ENCODE measurements around the gene TDRD9.

The TDRD9 gene

DNA sequence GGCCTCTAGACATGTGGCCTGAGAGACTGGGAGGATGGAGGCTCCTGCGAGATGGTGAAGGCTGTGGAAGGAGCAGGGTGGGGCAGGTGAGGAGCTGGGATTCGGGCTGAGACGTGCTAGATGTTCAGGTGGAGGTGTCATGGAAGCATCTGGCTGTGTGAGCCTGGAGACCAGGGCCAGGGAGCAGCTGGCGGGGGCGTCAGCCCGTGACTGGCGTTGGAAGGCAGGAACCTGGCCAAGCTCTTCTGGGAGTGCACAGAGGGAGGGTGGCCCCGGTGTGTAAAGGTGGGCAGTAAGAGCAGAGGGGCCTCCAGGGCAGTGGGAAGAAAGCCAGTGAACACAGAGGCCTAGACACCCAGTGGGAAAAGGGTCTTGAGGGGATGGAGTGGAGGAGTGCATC, 69.1 kb downstream of the TDRD9 start:
- no peak for DNase-seq

DNA sequence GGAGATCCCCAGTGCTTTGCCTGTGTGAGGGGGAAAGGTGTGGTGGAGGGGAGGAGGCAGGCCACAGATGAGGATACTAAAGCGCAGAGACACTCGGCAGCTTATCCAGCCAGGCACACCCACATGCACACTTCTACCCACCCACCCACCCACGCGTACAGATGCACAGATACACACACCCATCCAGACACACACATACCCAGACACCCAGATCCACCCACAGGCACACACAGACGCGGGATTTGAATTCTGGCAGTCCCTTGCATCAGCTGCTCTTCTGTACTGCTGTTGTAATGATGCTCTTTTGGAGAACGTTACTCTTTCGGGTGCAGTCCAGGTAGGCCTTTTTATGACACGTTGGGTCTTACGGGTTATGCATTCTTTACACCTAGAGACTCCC, 69.8 kb downstream of the TDRD9 start:
- no peak for DNase-seq

DNA sequence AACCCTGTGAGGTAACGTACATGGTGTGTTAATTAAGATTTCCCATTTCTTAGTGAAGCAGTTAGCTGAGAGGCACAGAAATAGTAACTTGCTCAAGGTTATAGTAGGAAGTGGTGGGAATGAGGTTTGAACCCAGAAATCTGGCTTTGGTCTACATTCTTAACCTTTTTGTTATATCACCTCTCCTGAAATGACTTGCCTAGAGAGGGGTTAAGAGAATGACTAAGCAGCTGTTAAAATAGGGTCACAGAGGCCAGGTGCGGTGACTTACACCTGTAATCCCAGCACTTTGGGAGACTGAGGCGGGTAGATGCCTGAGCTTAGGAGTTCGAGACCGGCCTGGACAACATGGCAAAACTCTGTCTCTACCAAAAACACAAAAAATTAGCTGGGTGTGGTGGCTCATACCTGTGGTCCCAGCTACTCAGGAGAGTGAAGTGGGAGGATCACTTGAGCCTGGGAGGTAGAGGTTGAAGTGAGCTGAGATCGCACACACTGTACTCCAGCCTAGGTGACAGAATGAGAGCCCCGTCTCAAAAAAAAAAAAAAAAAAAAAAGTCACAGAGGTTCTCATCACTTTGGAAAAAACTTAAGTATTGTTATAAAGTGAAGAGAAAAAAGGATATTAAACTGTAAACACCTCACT, 71.7 kb downstream of the TDRD9 start:
- no peak for DNase-seq

- DNase-seq = no peak
Observed at GRCh38 chr14:104001003-104001402, 72.7 kb downstream of the TDRD9 start.

DNA sequence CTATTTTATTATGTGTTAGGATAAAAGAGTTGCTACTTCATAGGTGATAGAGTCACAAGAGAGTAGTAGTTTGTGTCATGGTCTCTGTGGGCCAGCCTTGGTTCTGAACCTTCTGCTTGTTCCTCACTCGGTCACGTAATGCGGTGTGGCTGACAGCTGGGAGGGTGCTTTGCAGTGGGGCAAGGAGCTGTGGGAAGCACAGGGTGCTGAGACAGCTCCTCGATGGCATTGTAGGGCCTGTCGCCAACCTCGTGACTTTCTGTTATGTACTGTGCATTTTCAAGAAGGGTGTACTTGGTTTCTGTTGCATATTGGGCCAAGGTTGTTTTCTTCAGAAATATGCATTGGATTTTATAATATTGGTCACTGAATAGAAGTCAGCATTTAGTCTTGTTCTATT, 75.4 kb downstream of the TDRD9 start:
- DNase-seq = no peak

DNA sequence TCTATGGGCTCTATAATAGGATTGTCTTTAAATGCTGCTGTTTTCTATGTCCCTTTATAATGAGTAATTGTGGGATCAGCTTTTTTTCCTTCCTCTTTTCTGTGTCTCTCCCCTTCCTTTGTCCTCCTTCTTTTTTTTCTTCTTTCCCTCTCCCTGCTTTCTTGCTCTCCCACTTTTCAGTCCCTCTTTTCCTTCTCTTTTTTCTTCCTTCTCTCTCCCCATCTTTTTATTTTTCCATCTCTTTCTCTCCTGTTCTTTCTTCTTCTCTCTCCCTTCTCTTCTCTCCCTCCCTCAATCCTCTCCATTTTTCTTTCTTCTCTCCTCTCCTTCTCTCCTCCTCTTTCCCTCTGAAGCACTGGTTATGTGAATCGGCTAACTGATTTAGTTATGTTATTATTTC, 76.6 kb downstream of the TDRD9 start:
- no peak for DNase-seq

- DNase-seq = no peak
Observed at GRCh38 chr14:104005489-104005888, 77.2 kb downstream of the TDRD9 start.

DNA sequence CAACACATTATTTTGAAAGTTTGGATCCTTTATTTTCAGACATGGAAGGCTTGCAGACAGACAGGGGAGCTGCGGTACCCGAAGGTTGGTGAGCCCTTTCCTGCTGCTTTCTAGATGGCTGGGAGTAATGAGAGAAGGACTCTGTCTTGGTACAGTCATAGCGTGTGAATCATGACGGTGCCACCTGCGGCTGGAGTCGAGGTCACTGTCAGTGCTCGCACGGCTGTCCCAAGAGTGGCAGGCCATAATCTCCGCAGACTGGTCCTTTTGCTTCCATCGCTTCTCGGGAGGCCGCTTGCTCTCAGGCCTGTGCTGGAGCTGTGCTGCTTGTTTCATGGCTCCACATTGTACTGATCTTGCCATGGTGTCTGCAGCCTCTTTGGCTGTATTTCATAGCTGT, 78.9 kb downstream of the TDRD9 start:
- no peak for DNase-seq

DNA sequence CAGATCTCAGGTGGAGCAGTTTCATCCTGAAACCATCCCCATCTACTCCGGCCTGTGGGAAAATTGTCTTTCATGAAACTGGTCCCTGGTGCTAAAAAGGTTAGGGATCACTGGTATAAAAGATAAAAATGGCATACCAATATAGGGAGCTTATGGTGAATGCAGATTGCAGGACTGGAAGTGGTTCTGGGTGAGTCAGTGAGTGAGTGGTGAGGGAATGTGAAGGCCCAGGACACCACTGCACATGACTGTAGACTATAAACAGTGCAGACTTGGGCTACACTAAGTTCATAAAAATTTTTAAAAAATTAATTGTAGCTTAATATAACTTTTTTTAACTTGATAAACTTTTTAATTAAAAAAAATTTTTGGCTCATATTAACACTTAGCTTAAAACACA, 81.0 kb downstream of the TDRD9 start:
- DNase-seq = no peak

DNA sequence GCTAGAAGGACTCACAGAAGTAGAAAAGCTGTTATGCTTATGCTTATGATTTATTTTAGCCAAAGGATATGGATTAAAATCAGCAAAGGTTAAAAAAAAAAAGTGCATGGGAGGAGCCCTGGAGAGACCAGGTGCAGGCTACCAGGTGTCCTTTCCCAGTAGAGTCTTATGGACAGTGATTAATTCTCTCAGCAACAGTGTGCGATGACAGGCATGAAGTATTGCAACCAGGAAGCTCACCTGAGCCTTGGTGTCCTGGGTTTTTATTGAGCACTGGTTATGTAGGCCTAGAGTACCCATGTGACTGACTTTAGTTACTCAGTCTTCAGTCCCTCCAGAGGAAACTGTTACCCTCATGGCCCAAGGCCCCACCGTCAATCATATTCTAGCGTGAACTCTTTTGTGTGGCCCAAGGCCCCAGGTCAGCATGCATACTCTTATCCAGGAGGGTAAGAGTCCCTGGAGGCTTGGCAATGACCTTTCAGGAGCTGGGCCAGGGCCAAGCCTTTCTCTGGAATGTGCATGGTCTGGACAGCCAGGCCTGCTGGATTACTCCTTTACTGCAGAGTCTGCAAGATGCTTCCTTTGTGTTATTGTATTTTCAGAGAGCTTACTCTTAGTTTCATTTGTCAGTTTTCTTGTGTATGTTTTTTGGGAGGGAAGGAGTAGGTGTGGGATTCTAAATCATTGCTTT, 83.7 kb downstream of the TDRD9 start:
- DNase-seq = no peak

DNA sequence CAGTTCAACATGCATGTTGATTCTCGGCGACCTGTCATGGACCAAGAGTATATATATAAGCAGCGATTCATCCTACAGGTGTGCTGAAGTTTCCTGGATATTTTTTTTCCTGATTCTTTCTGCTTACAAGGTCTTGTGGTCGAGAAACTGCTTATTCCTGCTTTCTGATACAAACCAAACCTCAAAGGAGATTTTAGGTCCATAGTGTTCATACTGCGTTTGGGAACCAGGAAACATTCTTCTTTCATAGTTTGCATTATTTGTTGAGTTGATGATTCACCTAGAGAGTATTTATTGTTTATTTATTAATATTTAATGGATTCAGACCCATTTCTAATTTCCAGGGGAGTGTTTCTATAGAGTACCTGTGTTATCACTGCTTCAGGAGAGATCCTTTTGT, 86.5 kb downstream of the TDRD9 start:
- no peak for DNase-seq

DNA sequence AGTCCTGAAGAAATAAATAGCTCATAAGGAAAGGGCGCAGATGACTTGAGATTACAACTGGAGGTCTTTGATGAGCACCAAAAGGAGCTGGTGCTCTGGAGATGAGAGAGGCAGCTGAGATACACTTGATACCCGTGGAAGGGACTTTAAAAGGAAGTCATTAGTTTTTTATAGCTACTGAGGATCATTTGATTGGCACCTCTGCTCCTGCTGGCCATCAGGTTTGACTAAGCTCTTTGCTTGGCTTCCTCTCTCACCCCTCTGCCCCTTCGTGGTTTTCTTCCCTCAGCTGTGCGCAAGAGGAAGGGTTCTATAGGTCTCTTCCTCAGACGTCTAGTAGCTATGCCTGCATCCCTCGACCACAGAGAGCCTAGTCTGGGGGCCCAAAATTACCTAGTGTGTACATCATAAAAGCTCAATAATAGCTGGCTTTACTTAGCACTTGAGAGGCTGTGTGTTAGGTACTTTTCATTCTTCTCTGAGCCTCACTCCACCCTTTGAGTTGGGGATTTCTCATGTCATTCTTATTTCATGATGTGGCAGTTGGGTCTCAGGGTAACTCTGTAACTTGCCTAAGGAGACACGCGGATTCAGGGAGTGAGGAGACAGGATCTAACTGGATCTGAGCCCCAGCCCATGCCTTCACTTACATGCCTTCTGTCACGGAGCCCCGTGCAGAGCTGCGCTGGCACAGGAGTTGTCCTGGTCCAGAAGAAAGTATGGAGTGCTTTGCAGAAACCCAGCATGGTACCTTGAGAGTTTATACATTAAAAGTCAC, 88.8 kb downstream of the TDRD9 start:
- DNase-seq = no peak

DNA sequence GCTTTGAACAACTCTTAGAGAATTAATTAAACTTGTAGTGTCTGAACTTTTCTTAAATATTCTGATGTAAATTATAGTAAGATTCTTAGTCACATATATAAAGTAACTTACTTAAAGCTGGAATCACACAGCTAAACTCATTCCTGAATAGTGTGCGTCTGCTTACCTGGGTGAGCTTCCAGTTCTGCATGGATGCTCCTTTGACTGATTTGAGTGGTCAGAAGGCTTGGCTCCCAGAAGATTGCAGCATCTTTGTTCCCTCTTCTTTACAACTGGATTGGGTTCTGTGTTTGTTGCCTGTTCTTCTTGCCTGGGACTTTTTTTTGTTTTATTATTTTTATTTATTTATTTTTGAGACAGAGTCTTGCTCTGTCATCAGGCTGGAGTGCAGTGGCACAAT, 90.8 kb downstream of the TDRD9 start:
- DNase-seq = no peak

- DNase-seq = no peak
Observed at GRCh38 chr14:104019806-104020205, 91.5 kb downstream of the TDRD9 start.

DNA sequence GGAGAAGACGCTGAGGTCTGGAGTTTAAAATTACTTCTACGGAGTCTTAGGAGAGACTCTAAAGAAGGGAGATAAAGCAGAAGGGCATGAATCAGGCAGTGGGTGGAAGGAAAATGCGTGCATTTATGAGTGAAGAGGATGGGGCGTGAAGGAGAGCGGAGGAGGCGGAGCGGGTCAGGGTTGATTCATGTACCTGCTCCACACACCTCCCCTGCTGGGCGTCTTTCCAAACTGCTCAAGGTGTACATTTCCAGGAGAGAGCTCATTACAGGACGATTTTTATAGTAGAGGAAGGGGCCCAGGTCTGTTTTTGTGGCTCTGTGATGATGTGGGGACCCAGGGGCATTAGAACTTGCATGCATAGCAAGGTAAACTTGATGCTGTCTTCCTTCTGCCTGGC, 92.2 kb downstream of the TDRD9 start:
- DNase-seq = no peak

- no peak for DNase-seq
Observed at GRCh38 chr14:104023325-104024055, 95.2 kb downstream of the TDRD9 start.

DNA sequence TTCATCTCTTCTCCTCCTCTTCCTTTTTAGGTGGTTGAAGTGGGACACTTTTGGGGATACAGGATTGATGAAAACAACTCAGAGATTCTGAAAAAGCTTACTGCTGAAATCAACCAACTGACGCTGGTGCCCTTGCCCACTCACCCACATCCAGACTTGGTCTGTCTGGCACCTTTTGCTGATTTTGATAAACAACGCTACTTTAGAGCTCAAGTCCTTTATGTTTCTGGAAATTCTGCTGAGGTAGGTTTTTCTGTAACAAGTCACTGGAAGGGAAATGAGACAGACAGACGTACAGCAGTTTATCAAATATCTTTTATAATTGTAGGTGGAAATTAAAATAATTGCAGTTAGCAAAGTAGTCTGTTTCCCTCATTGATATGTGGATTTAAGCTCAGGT, 97.3 kb downstream of the TDRD9 start:
- no peak for DNase-seq

GRCh38 chr14:104026024-104026423, 97.8 kb downstream of the TDRD9 start:
- DNase-seq = no peak

DNA sequence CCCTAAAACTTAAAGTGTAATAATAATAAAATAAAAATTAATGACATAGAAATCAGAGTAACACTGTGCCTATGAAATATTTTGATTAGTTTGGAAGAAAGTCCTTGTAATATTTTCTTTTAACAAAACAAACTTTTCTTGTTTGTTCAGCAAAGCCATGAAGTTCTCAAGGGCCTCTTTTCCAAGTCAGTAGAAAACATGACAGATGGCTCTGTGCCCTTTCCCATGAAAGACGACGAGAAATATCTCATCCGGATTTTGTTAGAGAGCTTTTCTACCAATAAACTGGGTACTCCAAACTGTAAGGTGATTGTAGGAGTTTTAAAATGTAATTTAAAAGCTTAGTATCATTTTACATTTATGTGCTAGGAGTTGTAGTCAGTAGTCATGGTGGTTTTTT, 102.7 kb downstream of the TDRD9 start:
- DNase-seq = no peak

DNA sequence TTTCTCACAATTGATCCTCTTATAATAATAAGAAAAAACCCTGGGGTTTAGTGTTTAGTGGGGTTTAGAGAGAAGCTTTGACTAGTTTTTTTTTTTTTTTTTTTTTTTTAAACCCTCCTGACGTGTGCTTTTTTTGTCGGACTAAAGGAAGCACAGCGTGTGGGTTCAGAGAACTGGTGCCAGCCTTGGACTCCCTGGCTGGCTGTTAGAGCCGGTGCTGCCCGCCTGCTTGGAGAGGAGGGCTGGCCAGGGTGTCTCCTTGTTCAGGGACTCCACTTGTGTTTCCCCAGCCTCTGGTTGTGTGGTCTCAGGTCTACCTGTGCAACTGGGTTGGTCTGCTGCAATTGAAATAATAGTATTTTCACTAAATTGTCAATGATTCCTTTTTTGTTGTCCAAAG, 103.1 kb downstream of the TDRD9 start:
- no peak for DNase-seq

DNA sequence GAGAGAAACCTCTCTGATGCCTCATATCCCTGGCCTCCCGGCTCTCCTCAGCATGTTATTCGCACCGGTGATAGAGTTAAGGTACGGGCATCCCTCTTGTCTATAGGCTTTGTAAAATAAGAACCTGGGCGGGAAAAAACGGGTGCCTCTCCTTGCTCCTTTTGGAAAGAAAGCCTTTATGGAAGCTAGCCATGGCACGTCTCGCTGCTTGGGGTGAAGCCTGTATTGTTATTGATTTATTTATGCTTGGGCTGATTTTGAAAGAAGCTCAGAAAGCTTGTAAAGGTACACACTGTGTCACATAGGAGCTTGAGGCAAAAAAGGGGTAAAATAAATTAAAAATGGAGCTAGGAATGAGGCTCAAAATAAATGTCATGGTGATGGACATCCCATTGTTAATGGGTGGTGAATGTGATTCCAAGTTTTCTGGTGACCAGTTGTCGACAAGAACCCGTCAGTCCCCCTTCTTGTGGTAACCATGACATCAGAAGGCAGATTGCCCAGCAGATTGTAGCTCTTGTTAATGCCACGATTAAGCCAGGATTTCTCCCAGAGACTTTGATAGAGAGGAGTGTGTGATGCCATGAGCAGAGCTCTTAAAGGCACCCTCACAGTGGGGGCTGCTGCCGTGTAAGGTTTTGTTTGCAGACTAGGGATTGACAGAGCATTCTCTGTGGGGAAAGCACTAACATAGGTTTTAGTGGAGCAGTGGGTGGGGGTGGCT, 106.9 kb downstream of the TDRD9 start:
- DNase-seq = no peak

DNA sequence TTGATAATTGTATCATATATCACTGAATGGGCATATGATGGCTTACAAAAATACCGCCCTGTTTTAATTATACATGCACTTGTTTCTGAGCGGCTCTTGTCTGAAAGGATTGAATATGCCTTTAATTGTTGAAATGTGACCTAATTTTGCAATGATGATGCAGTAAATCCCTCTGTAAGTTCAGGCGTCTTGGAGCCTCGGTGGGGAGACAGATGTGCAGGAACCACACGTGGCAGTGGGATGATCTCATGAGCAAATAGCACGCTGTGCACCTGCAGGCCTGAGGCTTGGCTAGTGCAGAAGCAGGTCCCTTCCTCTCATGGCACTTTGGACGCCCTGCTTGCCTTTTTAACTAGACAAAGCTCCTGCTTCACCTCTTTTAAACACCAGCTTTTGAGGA, 108.0 kb downstream of the TDRD9 start:
- peak in 1 of 2 experiments; percentile 42 for DNase-seq

- no peak for DNase-seq
Observed at GRCh38 chr14:104037074-104037473, 108.8 kb downstream of the TDRD9 start.
